ENCODE results near the gene COMMD10.

DNA sequence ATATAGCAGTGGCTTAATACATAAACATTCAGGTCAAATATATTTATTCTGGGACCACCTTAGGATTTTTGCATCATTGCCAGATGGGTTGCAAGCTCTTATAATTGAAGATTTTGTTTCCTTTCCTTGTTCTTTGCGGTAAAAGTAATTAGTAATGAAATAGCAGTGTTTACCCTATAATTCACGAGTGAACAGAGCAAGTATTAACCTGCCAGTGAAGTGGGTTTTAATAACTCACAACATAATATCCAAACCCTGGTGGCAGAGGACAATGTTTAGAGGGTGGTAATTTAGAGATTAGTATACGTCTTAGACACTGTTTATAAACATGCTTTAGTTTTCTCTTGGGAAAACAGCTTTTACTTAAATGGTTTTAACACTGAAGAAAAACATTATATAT, 40.8 kb upstream of the COMMD10 start:
- TF ChIP-seq, protein P1, sequence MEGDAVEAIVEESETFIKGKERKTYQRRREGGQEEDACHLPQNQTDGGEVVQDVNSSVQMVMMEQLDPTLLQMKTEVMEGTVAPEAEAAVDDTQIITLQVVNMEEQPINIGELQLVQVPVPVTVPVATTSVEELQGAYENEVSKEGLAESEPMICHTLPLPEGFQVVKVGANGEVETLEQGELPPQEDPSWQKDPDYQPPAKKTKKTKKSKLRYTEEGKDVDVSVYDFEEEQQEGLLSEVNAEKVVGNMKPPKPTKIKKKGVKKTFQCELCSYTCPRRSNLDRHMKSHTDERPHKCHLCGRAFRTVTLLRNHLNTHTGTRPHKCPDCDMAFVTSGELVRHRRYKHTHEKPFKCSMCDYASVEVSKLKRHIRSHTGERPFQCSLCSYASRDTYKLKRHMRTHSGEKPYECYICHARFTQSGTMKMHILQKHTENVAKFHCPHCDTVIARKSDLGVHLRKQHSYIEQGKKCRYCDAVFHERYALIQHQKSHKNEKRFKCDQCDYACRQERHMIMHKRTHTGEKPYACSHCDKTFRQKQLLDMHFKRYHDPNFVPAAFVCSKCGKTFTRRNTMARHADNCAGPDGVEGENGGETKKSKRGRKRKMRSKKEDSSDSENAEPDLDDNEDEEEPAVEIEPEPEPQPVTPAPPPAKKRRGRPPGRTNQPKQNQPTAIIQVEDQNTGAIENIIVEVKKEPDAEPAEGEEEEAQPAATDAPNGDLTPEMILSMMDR (IDR thresholded peaks at IDR 0.05) = no peak
- TF ChIP-seq EP300 (IDR thresholded peaks at IDR 0.05) (no peak), POLR2A (IDR thresholded peaks at IDR 0.05) (no peak)
